ENCODE data around the gene FOXN4.

FOXN4 gene

DNA sequence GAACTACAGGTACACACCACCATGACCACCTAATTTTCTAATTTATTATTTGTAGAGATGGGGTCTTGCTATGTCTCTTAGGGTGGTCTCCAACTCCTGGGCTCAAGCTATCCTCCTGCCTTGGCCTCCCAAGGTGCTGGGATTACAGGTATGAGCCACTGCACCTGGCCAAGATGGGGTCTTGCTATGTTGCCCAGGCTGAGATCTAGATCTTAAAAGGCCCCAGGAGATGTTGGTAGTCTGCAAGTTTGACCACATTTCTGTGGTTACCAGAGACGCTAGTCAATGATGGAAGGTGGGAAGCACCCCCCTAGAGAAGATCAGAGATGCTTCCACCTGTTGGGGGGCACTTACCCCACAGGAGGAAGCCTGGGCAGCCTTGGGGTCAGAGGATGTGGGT, 34.7 kb downstream of the FOXN4 start:
- TF ChIP-seq CTCF (IDR thresholded peaks at IDR 0.05; ENCODE audit: extremely low read depth, missing control alignments), result no peak

GRCh38 chr12:109273354-109273753, 35.7 kb downstream of the FOXN4 start:
- DNase-seq (ENCODE audit: low spot score), result no peak
- TF ChIP-seq CTCF (IDR thresholded peaks at IDR 0.05; ENCODE audit: extremely low read depth, missing control alignments), result no peak

More for the DNA sequence above, 34.7 kb downstream of the FOXN4 start:
- no peak for DNase-seq (ENCODE audit: low spot score)

- no peak for DNase-seq (ENCODE audit: low spot score)
- no peak for TF ChIP-seq CTCF (IDR thresholded peaks at IDR 0.05; ENCODE audit: extremely low read depth, missing control alignments)
These were observed 37.7 kb downstream of the FOXN4 start for GRCh38 chr12:109271418-109271817.

- TF ChIP-seq CTCF (IDR thresholded peaks at IDR 0.05; ENCODE audit: extremely low read depth, missing control alignments), result no peak
- DNase-seq (ENCODE audit: low spot score), result no peak
These were observed 38.6 kb downstream of the FOXN4 start for GRCh38 chr12:109270494-109270893.

DNA sequence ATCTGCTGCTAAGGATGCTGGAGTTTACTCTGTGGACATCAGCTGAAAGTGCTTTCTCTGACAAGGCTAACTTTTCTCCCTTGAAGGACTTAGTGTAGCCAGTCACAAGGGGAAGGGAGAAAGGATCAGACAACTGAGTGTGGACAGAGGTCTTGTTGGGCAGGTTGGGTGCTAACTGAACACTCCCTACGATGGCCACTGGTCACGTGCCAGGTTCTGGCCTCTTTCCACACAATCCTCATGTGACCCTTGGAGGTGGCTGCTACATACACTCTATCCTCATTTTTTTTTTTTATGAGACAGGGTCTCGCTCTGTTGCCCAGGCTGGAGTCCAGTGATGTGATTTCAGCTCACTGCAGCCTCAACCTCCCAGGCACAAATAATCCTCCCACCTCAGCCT, 39.7 kb downstream of the FOXN4 start:
- no peak for DNase-seq (ENCODE audit: low spot score)
- no peak for TF ChIP-seq CTCF (IDR thresholded peaks at IDR 0.05; ENCODE audit: extremely low read depth, missing control alignments)

- no peak for TF ChIP-seq CTCF (IDR thresholded peaks at IDR 0.05; ENCODE audit: extremely low read depth, missing control alignments)
- no peak for DNase-seq (ENCODE audit: low spot score)
These were observed 40.2 kb downstream of the FOXN4 start for GRCh38 chr12:109268896-109269295.

DNA sequence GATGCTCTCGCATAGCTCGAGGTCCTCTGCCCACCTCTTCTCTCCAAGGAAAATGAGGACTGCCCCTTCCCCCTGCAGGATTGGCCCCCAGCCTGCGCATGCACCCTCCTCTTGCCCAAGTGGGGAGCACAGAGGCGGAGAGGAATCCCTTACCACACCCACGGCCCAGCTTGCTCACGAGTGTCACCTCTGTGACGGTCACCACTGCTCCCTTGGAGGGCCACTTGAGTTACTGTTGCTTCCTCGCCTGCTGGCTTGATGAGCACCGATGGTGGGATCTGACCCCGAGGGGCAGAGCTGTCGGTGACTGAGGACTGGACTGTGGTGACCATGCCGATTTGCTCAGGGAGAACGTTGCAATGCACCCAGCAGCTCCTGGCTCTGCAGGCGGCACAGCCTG, 41.7 kb downstream of the FOXN4 start:
- no peak for DNase-seq (ENCODE audit: low spot score)
- no peak for TF ChIP-seq CTCF (IDR thresholded peaks at IDR 0.05; ENCODE audit: extremely low read depth, missing control alignments)

All from GM20000 (cell line).